Measurements from ENCODE around the gene YBEY. TPM values are rescaled to one million over a fixed set of nuclear protein-coding genes. Genes with fewer than 3 reads are reported as not detected.

YBEY gene
- polyA plus RNA-seq, 1 of the 3 experiments (the other 2 are of a cell fraction): 47.5 TPM

DNA sequence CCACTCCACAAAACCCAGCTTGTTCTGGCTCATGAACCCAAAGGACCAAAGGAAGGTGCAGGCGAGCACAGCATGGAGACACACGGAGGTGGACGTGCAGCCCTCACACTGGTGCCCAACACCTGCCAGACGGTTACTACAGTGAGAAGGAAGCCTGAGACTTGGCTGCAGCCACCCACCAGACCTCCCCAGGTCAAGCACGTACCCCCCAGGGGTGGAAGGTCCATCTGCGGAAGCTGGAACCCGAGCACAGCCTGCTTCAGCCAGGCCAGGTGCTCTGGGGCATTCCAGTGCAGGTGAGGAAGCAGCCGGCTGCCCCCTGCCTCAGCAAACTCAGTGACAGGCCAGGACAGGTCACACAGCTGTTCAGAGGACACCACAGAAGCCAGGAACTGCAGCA lies 41.5 kb upstream of the YBEY start:
- H3K27me3 ChIP-seq (ENCODE audit: insufficient read depth): no peaks in the 10 kb centered on the region
- WGBS (ENCODE audit: low lambda C conversion rate): 94% methylated on average over 5 of the region's 8 CpGs
- no peaks in the 10 kb centered on the region for H3K9me2 ChIP-seq
- H3K4me2 ChIP-seq: no peak overlapping the region
- H4K20me1 ChIP-seq (ENCODE audit: insufficient read depth): no peaks in the 10 kb centered on the region
- no peak overlapping the region for H3K9ac ChIP-seq
- no peak overlapping the region for H3K27ac ChIP-seq (ENCODE audit: low read depth in 2 of 2, low read length in 1 of 2)
- TF ChIP-seq RAD21 (IDR thresholded peaks at IDR 0.05; ENCODE audit: low read length): no peak
- no peak for TF ChIP-seq NFIC (IDR thresholded peaks at IDR 0.05; ENCODE audit: borderline replicate concordance)
- TF ChIP-seq, protein P1, sequence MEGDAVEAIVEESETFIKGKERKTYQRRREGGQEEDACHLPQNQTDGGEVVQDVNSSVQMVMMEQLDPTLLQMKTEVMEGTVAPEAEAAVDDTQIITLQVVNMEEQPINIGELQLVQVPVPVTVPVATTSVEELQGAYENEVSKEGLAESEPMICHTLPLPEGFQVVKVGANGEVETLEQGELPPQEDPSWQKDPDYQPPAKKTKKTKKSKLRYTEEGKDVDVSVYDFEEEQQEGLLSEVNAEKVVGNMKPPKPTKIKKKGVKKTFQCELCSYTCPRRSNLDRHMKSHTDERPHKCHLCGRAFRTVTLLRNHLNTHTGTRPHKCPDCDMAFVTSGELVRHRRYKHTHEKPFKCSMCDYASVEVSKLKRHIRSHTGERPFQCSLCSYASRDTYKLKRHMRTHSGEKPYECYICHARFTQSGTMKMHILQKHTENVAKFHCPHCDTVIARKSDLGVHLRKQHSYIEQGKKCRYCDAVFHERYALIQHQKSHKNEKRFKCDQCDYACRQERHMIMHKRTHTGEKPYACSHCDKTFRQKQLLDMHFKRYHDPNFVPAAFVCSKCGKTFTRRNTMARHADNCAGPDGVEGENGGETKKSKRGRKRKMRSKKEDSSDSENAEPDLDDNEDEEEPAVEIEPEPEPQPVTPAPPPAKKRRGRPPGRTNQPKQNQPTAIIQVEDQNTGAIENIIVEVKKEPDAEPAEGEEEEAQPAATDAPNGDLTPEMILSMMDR (IDR thresholded peaks at IDR 0.05): no peak
- TF ChIP-seq MEF2A (IDR thresholded peaks at IDR 0.05; ENCODE audit: borderline replicate concordance, low read depth): no peak
- TF ChIP-seq, protein P2, sequence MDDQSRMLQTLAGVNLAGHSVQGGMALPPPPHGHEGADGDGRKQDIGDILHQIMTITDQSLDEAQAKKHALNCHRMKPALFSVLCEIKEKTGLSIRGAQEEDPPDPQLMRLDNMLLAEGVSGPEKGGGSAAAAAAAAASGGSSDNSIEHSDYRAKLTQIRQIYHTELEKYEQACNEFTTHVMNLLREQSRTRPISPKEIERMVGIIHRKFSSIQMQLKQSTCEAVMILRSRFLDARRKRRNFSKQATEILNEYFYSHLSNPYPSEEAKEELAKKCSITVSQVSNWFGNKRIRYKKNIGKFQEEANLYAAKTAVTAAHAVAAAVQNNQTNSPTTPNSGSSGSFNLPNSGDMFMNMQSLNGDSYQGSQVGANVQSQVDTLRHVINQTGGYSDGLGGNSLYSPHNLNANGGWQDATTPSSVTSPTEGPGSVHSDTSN (IDR thresholded peaks at IDR 0.05): no peak
- no peak for TF ChIP-seq ELF1 (IDR thresholded peaks at IDR 0.05)
- TF ChIP-seq TAF1 (IDR thresholded peaks at IDR 0.05; ENCODE audit: borderline replicate concordance, low read depth, low read length): no peak
- no peak for TF ChIP-seq CHD2 (IDR thresholded peaks at IDR 0.05; ENCODE audit: low read length, partially characterized antibody)
- H3F3A ChIP-seq (replicated peaks; ENCODE audit: insufficient read depth): peaks cover 4% of the 10 kb centered on the region
- no peak for DNase-seq
- peaks cover 85 to 90% of the 10 kb centered on the region in 2 experiments for H3K36me3 ChIP-seq (replicated peaks in 1 of 2; ENCODE audit: control insufficient read depth in 1 of 2, insufficient read depth in 2 of 2, low read length in 1 of 2)
- no peaks in the 10 kb centered on the region for H3K79me2 ChIP-seq (ENCODE audit: insufficient read depth)
- H3K4me3 ChIP-seq (ENCODE audit: low read depth in 2 of 2, low read length in 1 of 2): no peak overlapping the region
- no peak overlapping the region for H2AFZ ChIP-seq (ENCODE audit: low read depth)
- H3K9me3 ChIP-seq: no peaks in the 10 kb centered on the region
- ChIA-PET POLR2A (interaction anchor here (1.5 kb wide), 1 partner anchor 10 kb away, joined by 6 read pairs; no protein-coding TSS in a partner anchor), CTCF (interaction anchor here (1.4 to 2.6 kb wide), 3 partner anchors 15 to 79 kb away, joined by 3 to 8 read pairs (median 3); no protein-coding TSS in a partner anchor)
- peaks cover 0 to 3% of the 10 kb centered on the region in 2 experiments; a peak in 1 of 4 replicates for H3K4me1 ChIP-seq (ENCODE audit: control insufficient read depth in 1 of 2, insufficient read depth in 2 of 2, low read depth in 1 of 2, low read length in 1 of 2)

DNA sequence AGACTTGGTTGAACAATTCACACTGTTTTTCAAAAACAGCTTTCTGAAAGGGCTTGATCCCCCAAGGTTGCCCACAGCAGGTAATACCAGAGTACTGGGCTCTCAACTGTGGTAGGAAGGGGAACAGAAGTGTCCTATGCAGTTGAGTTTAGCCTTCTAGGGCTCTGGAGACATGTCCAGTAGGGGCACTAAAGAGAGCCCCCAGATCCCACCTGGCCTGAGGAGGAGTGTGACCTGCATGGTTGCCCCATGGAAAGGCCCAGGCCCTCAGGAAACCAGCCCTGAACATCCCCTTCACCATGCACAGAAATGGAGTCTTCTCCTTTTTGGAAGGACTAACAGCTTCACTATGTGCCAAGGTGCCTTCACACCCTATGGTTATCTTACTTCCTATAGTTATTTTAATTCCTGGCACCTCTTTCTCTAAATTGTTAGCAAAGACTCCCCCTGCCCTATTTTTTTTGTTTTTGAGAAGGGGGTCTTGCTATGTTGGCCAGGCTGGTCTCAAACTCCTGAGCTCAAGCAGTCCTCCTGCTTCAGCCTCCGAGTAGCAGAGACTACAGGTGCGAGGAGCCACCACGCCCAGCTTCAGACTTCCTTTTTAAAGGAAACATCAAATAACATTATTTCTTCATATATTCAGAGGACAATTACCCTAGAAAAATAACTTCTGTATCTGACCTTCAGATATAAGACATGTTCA lies 40.8 kb upstream of the YBEY start:
- ChIA-PET CTCF (interaction anchor here (1.2 to 2.6 kb wide), 5 partner anchors 10 to 92 kb away, joined by 3 to 8 read pairs (median 3); no protein-coding TSS in a partner anchor), POLR2A (interaction anchor here (1.5 kb wide), 1 partner anchor 10 kb away, joined by 6 read pairs; no protein-coding TSS in a partner anchor)
- H3K9ac ChIP-seq: no peak overlapping the region
- H2AFZ ChIP-seq (ENCODE audit: low read depth): no peak overlapping the region
- no peaks in the 10 kb centered on the region for H3K79me2 ChIP-seq (ENCODE audit: insufficient read depth)
- no peak for DNase-seq
- H3K27ac ChIP-seq (ENCODE audit: low read depth in 2 of 2, low read length in 1 of 2): no peak overlapping the region
- TF ChIP-seq MEF2A (IDR thresholded peaks at IDR 0.05; ENCODE audit: borderline replicate concordance, low read depth): no peak
- TF ChIP-seq RFX5 (IDR thresholded peaks at IDR 0.05; ENCODE audit: low read length): no peak
- TF ChIP-seq, protein P3, sequence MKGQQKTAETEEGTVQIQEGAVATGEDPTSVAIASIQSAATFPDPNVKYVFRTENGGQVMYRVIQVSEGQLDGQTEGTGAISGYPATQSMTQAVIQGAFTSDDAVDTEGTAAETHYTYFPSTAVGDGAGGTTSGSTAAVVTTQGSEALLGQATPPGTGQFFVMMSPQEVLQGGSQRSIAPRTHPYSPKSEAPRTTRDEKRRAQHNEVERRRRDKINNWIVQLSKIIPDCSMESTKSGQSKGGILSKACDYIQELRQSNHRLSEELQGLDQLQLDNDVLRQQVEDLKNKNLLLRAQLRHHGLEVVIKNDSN (IDR thresholded peaks at IDR 0.05; ENCODE audit: borderline replicate concordance, low read depth): no peak
- TF ChIP-seq TEAD4 (IDR thresholded peaks at IDR 0.05; ENCODE audit: borderline replicate concordance, insufficient read depth): no peak
- TF ChIP-seq JUND (IDR thresholded peaks at IDR 0.05): no peak
- TF ChIP-seq GABPA (IDR thresholded peaks at IDR 0.05; ENCODE audit: low read depth): no peak
- TF ChIP-seq, protein P4, sequence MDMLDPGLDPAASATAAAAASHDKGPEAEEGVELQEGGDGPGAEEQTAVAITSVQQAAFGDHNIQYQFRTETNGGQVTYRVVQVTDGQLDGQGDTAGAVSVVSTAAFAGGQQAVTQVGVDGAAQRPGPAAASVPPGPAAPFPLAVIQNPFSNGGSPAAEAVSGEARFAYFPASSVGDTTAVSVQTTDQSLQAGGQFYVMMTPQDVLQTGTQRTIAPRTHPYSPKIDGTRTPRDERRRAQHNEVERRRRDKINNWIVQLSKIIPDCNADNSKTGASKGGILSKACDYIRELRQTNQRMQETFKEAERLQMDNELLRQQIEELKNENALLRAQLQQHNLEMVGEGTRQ (IDR thresholded peaks at IDR 0.05; ENCODE audit: borderline replicate concordance, low read depth, low read length): no peak
- TF ChIP-seq SMC3 (IDR thresholded peaks at IDR 0.05; ENCODE audit: low read depth, low read length): no peak
- no peaks in the 10 kb centered on the region for H4K20me1 ChIP-seq (ENCODE audit: insufficient read depth)
- 90% methylated on average over 3 of the region's 3 CpGs for WGBS (ENCODE audit: low lambda C conversion rate)
- H3F3A ChIP-seq (replicated peaks; ENCODE audit: insufficient read depth): peaks cover 4% of the 10 kb centered on the region
- no peaks in the 10 kb centered on the region for H3K9me3 ChIP-seq
- peaks cover 0 to 3% of the 10 kb centered on the region in 2 experiments; a peak in 1 of 4 replicates for H3K4me1 ChIP-seq (ENCODE audit: control insufficient read depth in 1 of 2, insufficient read depth in 2 of 2, low read depth in 1 of 2, low read length in 1 of 2)
- H3K4me3 ChIP-seq (ENCODE audit: low read depth in 2 of 2, low read length in 1 of 2): no peak overlapping the region
- H3K9me2 ChIP-seq: no peaks in the 10 kb centered on the region
- no peaks in the 10 kb centered on the region for H3K27me3 ChIP-seq (ENCODE audit: insufficient read depth)
- peaks cover 83 to 92% of the 10 kb centered on the region in 2 experiments for H3K36me3 ChIP-seq (replicated peaks in 1 of 2; ENCODE audit: control insufficient read depth in 1 of 2, insufficient read depth in 2 of 2, low read length in 1 of 2)
- no peak overlapping the region for H3K4me2 ChIP-seq
